IPS-18a (cell line): ENCODE measurements around the gene MRTFB.

Source experiments
- H3K27ac ChIP-seq: one replicate; pipeline ENCODE4 v1.5.1; 2013; ENCODE audit warnings: low read length
- H3K27me3 ChIP-seq: one replicate; pipeline ENCODE4 v1.6.1; 2013; ENCODE audit warnings: mild to moderate bottlenecking, low read length; ENCODE audit not compliant: control insufficient read depth, insufficient read depth
- H3K36me3 ChIP-seq: one replicate; pipeline ENCODE4 v1.6.1; 2013; ENCODE audit warnings: low read depth, low read length; ENCODE audit not compliant: control insufficient read depth
- H3K4me1 ChIP-seq: one replicate; pipeline ENCODE4 v1.6.1; 2013; ENCODE audit warnings: low read depth, low read length; ENCODE audit not compliant: control insufficient read depth
- H3K4me3 ChIP-seq: one replicate; pipeline ENCODE4 v1.5.1; 2013; ENCODE audit warnings: low read length
- H3K9ac ChIP-seq: one replicate; pipeline ENCODE4 v1.6.1; 2013; ENCODE audit warnings: mild to moderate bottlenecking, low read length, moderate library complexity
- H3K9me3 ChIP-seq: one replicate; pipeline ENCODE4 v1.6.1; 2013; ENCODE audit warnings: low read depth, low read length; ENCODE audit not compliant: control insufficient read depth

MRTFB gene

GRCh38 chr16:14280541-14280940 is 209.4 kb downstream of the MRTFB start:
- H3K36me3 ChIP-seq = no peaks in the 10 kb centered on the region
- no peak overlapping the region for H3K9ac ChIP-seq
- H3K27ac ChIP-seq = no peak overlapping the region
- H3K4me3 ChIP-seq = no peak overlapping the region
- no peaks in the 10 kb centered on the region for H3K27me3 ChIP-seq
- no peaks in the 10 kb centered on the region for H3K9me3 ChIP-seq
- peaks cover 23% of the 10 kb centered on the region for H3K4me1 ChIP-seq

DNA sequence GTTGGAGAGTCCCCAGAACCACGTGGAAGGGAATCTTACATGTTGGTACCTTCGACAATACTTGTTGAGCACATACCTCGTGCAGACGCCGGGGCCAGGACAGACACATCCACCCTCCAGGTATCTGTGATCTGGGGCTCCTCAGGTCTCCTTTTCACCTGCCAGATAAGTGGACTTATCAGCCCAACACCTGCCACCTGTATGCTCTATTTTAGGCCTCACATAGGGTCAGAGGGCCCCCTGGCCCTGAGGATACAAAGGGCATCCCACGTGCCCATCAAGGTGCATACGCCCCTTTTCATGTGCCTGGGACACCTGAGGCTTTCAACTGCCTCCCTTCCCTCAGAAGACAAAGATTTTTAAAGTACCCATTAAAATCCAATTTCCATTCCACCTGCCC is 212.7 kb downstream of the MRTFB start:
- Histone ChIP-seq H3K9ac (no peak overlapping the region), H3K27me3 (peaks cover 9% of the 10 kb centered on the region), H3K9me3 (no peaks in the 10 kb centered on the region), H3K27ac (no peak overlapping the region), H3K4me1 (peaks cover 23% of the 10 kb centered on the region), H3K4me3 (peak overlapping the region; percentile 90), H3K36me3 (no peaks in the 10 kb centered on the region)

DNA sequence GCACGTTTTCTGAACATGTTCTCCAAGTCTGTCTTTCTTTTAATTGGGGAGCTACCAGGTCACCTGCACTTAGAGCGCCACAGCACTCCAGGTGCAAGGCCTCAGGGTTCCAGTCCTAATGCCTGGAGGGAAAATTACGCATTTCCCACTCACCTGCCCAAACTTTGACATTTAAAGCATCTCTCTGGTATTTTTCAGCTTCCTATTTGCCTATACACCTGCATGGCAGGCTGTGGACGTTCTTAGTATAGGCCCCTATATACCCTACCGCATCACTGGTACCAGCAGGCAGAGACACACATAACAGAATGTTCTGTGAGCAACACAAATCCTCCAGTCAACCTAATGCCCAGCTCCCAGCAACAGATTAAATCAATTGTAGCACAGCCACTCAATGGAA is 213.3 kb downstream of the MRTFB start:
- Histone ChIP-seq H3K27ac (no peak overlapping the region), H3K9ac (peak overlapping the region; percentile 65), H3K9me3 (no peaks in the 10 kb centered on the region), H3K36me3 (no peaks in the 10 kb centered on the region), H3K4me1 (peaks cover 23% of the 10 kb centered on the region), H3K27me3 (peaks cover 9% of the 10 kb centered on the region), H3K4me3 (peak overlapping the region; percentile 90)

GRCh38 chr16:14284930-14285512 is 213.9 kb downstream of the MRTFB start:
- peaks cover 9% of the 10 kb centered on the region for H3K27me3 ChIP-seq
- no peaks in the 10 kb centered on the region for H3K36me3 ChIP-seq
- H3K4me1 ChIP-seq = peaks cover 23% of the 10 kb centered on the region
- H3K27ac ChIP-seq = no peak overlapping the region
- no peaks in the 10 kb centered on the region for H3K9me3 ChIP-seq
- H3K9ac ChIP-seq = peak overlapping the region; percentile 65
- peak overlapping the region; percentile 90 for H3K4me3 ChIP-seq

- Histone ChIP-seq H3K4me1 (peaks cover 18% of the 10 kb centered on the region), H3K36me3 (no peaks in the 10 kb centered on the region), H3K9ac (peak overlapping the region; percentile 65), H3K27me3 (peaks cover 9% of the 10 kb centered on the region), H3K4me3 (peak overlapping the region; percentile 90), H3K9me3 (no peaks in the 10 kb centered on the region), H3K27ac (no peak overlapping the region)
These were observed 214.6 kb downstream of the MRTFB start for GRCh38 chr16:14285513-14286367.

GRCh38 chr16:14286368-14287230 is 215.5 kb downstream of the MRTFB start:
- no peak overlapping the region for H3K27ac ChIP-seq
- H3K4me3 ChIP-seq = peak overlapping the region; percentile 90
- H3K4me1 ChIP-seq = peaks cover 18% of the 10 kb centered on the region
- H3K36me3 ChIP-seq = no peaks in the 10 kb centered on the region
- peaks cover 9% of the 10 kb centered on the region for H3K27me3 ChIP-seq
- peak overlapping the region; percentile 11 for H3K9ac ChIP-seq
- H3K9me3 ChIP-seq = no peaks in the 10 kb centered on the region

- Histone ChIP-seq H3K27me3 (peaks cover 9% of the 10 kb centered on the region), H3K9ac (no peak overlapping the region), H3K4me1 (peaks cover 2% of the 10 kb centered on the region), H3K9me3 (no peaks in the 10 kb centered on the region), H3K27ac (no peak overlapping the region), H3K36me3 (no peaks in the 10 kb centered on the region), H3K4me3 (no peak overlapping the region)
These were observed 218.7 kb downstream of the MRTFB start for GRCh38 chr16:14289692-14290340.

GRCh38 chr16:14291286-14291685 is 220.2 kb downstream of the MRTFB start:
- Histone ChIP-seq H3K36me3 (no peaks in the 10 kb centered on the region), H3K9ac (no peak overlapping the region), H3K27ac (no peak overlapping the region), H3K9me3 (no peaks in the 10 kb centered on the region), H3K27me3 (peaks cover 7% of the 10 kb centered on the region), H3K4me3 (no peak overlapping the region), H3K4me1 (no peaks in the 10 kb centered on the region)

DNA sequence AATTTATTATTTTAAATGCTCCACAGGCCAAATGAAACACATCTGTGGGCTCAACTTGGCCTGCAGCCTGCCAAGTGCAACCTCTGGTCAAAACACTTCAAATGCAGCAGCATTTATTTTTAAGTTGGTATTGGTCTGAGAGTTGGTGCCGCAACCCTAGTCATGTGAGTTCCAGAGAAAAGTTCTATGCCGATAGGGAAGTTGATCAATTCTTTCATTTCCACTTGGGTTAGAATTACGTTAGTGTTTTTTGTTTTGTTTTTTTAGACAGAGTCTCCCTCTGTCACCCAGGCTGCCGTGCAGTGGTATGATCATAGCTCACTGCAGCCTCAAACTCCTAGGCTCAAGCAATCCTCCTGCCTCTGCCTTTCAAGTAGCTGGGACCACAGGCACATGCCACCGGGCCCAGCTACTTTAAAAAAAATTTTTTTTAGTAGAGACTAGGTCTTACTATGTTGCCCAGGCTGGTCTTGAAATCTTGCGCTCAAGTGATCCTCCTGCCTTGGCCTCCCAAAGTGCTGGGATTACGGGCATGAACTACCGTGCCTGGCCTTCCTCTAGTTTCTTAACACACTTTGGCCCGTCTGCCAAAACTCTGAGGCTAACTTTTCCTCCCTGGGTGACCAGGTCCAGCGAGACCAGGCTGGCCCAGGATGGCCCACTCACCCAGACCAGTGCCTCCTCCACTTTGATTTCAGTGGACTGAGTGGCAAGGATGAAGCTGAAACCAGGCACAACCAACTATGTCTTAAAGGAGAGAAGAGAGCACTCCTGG is 221.1 kb downstream of the MRTFB start:
- Histone ChIP-seq H3K36me3 (no peaks in the 10 kb centered on the region), H3K9ac (no peak overlapping the region), H3K27me3 (no peaks in the 10 kb centered on the region), H3K4me1 (no peaks in the 10 kb centered on the region), H3K4me3 (no peak overlapping the region), H3K27ac (no peak overlapping the region), H3K9me3 (no peaks in the 10 kb centered on the region)

- H3K27me3 ChIP-seq = peaks cover 15% of the 10 kb centered on the region
- H3K4me1 ChIP-seq = peaks cover 4% of the 10 kb centered on the region
- no peak overlapping the region for H3K9ac ChIP-seq
- no peak overlapping the region for H3K4me3 ChIP-seq
- H3K36me3 ChIP-seq = no peaks in the 10 kb centered on the region
- no peaks in the 10 kb centered on the region for H3K9me3 ChIP-seq
- no peak overlapping the region for H3K27ac ChIP-seq
These were observed 225.5 kb downstream of the MRTFB start for GRCh38 chr16:14296663-14297062.
